HepG2 (cell line): ENCODE data around the gene STK10. TPM values are rescaled to one million over a fixed set of nuclear protein-coding genes. Genes with fewer than 3 reads are reported as not detected.

Experiments used
- CHD4 ChIP-seq: fragments of 200-600 bp; sonication (generic); IDR thresholded peaks from 2 replicates; pipeline ENCODE4 v1.7.0; 2017; ENCODE audit warnings: mild to moderate bottlenecking, low read length, borderline replicate concordance
- DNMT1 ChIP-seq: sonication (generic); formaldehyde crosslinking; IDR thresholded peaks from 2 replicates; pipeline ENCODE4 v1.5.1; 2020; ENCODE audit warnings: mild to moderate bottlenecking, missing genetic modification reagents
- E2F5 ChIP-seq: sonication (generic); formaldehyde crosslinking; conservative IDR thresholded peaks from 2 replicates; pipeline ENCODE4 v1.4.0; 2020; ENCODE audit warnings: missing genetic modification reagents
- FOXM1 ChIP-seq: sonication (generic); formaldehyde crosslinking; IDR thresholded peaks from 2 replicates; pipeline ENCODE4 v1.5.0; 2020; ENCODE audit warnings: missing genetic modification reagents
- HBP1 ChIP-seq: IDR thresholded peaks from 2 replicates; pipeline ENCODE4 v1.6.1; 2016; ENCODE audit warnings: low read depth, control low read depth
- MAFK ChIP-seq, 2 experiments: IDR thresholded peaks in 1 of 2; conservative IDR thresholded peaks in 1 of 2; 2 replicates each; pipeline ENCODE4 v1.6.1; 2011; ENCODE audit warnings: improper control_type of control experiment in 2 of 2, low read length in 2 of 2
- MBNL3 ChIP-seq: fragments of 250-450 bp; sonication (Bioruptor Pico); conservative IDR thresholded peaks from 2 replicates; pipeline ENCODE4 v1.8.0; 2022; ENCODE audit warnings: mild to moderate bottlenecking, inconsistent platforms
- MTERF4 ChIP-seq: sonication (generic); formaldehyde crosslinking; IDR thresholded peaks from 2 replicates; pipeline ENCODE4 v1.8.0; 2023; ENCODE audit warnings: mild to moderate bottlenecking, missing genetic modification reagents
- NKX3-1 ChIP-seq: sonication (generic); formaldehyde crosslinking; IDR thresholded peaks from 2 replicates; pipeline ENCODE4 v1.5.0; 2020; ENCODE audit warnings: missing genetic modification reagents
- NPAS2 ChIP-seq: sonication (generic); formaldehyde crosslinking; IDR thresholded peaks from 2 replicates; pipeline ENCODE4 v1.8.0; 2022; ENCODE audit warnings: mild to moderate bottlenecking, missing genetic modification reagents, borderline replicate concordance
- RAD51 ChIP-seq: fragments of 450-650 bp; IDR thresholded peaks from 2 replicates; pipeline ENCODE4 v1.6.1; 2016; ENCODE audit warnings: borderline replicate concordance
- SSRP1 ChIP-seq: IDR thresholded peaks from 2 replicates; pipeline ENCODE4 v1.6.1; 2016; ENCODE audit warnings: control low read depth
- THAP8 ChIP-seq: sonication (generic); formaldehyde crosslinking; IDR thresholded peaks from 2 replicates; pipeline ENCODE4 v1.5.1; 2020; ENCODE audit warnings: missing genetic modification reagents, mild to moderate bottlenecking, borderline replicate concordance
- ZBTB7A ChIP-seq: sonication (generic); formaldehyde crosslinking; IDR thresholded peaks from 2 replicates; pipeline ENCODE4 v1.8.0; 2022; ENCODE audit warnings: mild to moderate bottlenecking, missing genetic modification reagents
- ZFAT ChIP-seq: sonication (generic); formaldehyde crosslinking; conservative IDR thresholded peaks from 2 replicates; pipeline ENCODE4 v1.8.1; 2023; ENCODE audit warnings: missing genetic modification reagents, inconsistent platforms
- ZNF543 ChIP-seq: sonication (generic); formaldehyde crosslinking; IDR thresholded peaks from 2 replicates; pipeline ENCODE4 v1.4.0; 2020; ENCODE audit warnings: mild to moderate bottlenecking, missing genetic modification reagents
- ZNF577 ChIP-seq: sonication (generic); formaldehyde crosslinking; IDR thresholded peaks from 2 replicates; pipeline ENCODE4 v1.4.0; 2020; ENCODE audit warnings: mild to moderate bottlenecking, low read depth, missing genetic modification reagents, borderline replicate concordance
- ZNF605 ChIP-seq: sonication (generic); formaldehyde crosslinking; IDR thresholded peaks from 2 replicates; pipeline ENCODE4 v1.8.0; 2022; ENCODE audit warnings: mild to moderate bottlenecking, missing genetic modification reagents
- ZSCAN29 ChIP-seq: sonication (generic); formaldehyde crosslinking; conservative IDR thresholded peaks from 2 replicates; pipeline ENCODE4 v1.4.0; 2020; ENCODE audit warnings: mild to moderate bottlenecking, missing genetic modification reagents
- polyA plus RNA-seq, 8 experiments: library from polyadenylated mRNA; depleted of rRNA in 3 of 8; stranded (reverse) in 7 of 8; unstranded in 1 of 8; fragments of >200 nt; fragmentation: Illumina TruSeq in 4 of 8; extraction: Trizol in 4 of 8; gene quantifications; 2 replicates each; pipeline versions ENCODE4 v1.2.1 to v1.2.3, GENCODE V29; 2011 to 2016; ENCODE audit warnings: low read depth in 4 of 8, missing spikeins in 1 of 8, mixed read lengths in 1 of 8; ENCODE audit not compliant: insufficient read depth in 1 of 8
- total RNA-seq, 5 experiments: library from RNA; depleted of rRNA; stranded (reverse); fragments of >200 nt; fragmentation: Illumina TruSeq; extraction: Trizol; gene quantifications; 2 replicates each; pipeline ENCODE4 v1.2.3, GENCODE V29; 2016; ENCODE audit warnings: low read depth in 1 of 5
- TF ChIP-seq, protein P1 (sequence below): sonication (generic); formaldehyde crosslinking; IDR thresholded peaks from 2 replicates; pipeline ENCODE4 v1.8.0; 2022; ENCODE audit warnings: mild to moderate bottlenecking, missing genetic modification reagents
- TF ChIP-seq, protein P2 (sequence below): sonication (generic); formaldehyde crosslinking; IDR thresholded peaks from 2 replicates; pipeline ENCODE4 v1.5.1; 2020; ENCODE audit warnings: missing genetic modification reagents, mild to moderate bottlenecking, borderline replicate concordance

Gene STK10
- total and polyA plus RNA-seq, 2 of the 13 experiments (the other 11 are each of a cell fraction or from before 2014, with no cell fraction given) = 7.0 to 7.2 TPM

DNA sequence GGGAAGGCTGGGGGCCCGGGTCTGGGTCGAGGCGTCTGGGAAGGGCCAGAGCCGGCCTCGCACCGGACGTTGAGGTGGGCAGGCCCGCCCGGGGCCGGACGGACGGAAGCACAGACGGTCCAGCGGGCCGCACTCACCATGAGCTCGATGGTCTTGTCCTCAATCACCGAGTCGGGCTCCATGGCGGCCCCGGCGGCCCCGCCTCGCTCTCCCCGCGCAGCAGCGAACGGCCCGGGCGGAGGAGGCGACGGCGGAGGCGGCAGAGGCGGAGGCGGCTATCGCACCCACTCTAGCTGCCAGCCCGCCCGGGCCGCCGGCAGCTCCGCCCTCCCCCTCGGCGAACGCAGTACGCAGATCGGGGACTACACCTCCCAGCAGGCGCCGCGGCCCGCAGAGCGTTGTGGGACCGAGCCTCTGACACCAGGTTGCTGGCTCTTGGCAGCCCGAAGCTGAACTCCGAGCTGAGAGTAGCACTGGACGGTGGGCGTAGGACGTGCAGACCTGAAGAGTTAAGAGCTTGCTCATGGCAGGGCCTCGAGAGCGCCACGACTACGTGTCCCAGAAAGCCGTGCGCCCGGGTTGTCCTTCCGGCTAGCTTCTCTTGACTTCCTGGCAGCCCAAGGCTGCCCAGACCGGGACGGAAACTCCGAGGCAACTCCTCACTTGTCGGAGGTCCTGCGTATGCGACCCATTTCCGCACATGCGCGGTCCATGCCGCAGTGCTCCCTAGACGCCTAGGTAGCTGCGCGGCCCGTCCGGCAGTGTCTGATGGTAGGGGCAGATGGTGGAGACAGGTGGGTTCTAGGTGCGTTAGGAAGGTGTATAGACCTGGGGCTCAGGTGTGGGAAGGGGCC is 181.5 kb downstream of the STK10 start, which contains the start of gene FBXW11 (continued):
- TF ChIP-seq MBNL3 (CRISPR knock-in tag) (no peak), MAFK (conservative IDR thresholded peaks at IDR 0.05 in 1 of 2, IDR thresholded peaks at IDR 0.05 in 1 of 2; ENCODE audit: low read length in 2 of 2) (no peak), ZFAT (no peak), ZNF577 (CRISPR knock-in tag) (no peak), MTERF4 (CRISPR knock-in tag) (no peak), ZNF605 (CRISPR knock-in tag) (peak; percentile 85), ZBTB7A (CRISPR knock-in tag) (0 out of 2 replicates have a peak, but pooled peaks have one; percentile 2), ZNF543 (CRISPR knock-in tag) (peak; percentile 22; the same call in 1 of the 2 replicates), FOXM1 (CRISPR knock-in tag) (no peak), RAD51 (no peak), HBP1 (CRISPR knock-in tag) (0 out of 2 replicates have a peak, but pooled peaks have one; percentile 27), SSRP1 (no peak), ZSCAN29 (peak; percentile 76; the same call in 1 of the 2 replicates), E2F5 (CRISPR knock-in tag) (no peak), DNMT1 (CRISPR knock-in tag) (0 out of 2 replicates have a peak, but pooled peaks have one; percentile 58), THAP8 (CRISPR knock-in tag) (peak; percentile 55; the same call in 1 of the 2 replicates), NKX3-1 (0 out of 2 replicates have a peak, but pooled peaks have one; percentile 9), NPAS2 (CRISPR knock-in tag) (no peak), CHD4 (no peak)
- TF ChIP-seq, protein P1, sequence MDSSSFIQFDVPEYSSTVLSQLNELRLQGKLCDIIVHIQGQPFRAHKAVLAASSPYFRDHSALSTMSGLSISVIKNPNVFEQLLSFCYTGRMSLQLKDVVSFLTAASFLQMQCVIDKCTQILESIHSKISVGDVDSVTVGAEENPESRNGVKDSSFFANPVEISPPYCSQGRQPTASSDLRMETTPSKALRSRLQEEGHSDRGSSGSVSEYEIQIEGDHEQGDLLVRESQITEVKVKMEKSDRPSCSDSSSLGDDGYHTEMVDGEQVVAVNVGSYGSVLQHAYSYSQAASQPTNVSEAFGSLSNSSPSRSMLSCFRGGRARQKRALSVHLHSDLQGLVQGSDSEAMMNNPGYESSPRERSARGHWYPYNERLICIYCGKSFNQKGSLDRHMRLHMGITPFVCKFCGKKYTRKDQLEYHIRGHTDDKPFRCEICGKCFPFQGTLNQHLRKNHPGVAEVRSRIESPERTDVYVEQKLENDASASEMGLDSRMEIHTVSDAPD (CRISPR knock-in tag) = 0 out of 2 replicates have a peak, but pooled peaks have one; percentile 28
- TF ChIP-seq, protein P2, sequence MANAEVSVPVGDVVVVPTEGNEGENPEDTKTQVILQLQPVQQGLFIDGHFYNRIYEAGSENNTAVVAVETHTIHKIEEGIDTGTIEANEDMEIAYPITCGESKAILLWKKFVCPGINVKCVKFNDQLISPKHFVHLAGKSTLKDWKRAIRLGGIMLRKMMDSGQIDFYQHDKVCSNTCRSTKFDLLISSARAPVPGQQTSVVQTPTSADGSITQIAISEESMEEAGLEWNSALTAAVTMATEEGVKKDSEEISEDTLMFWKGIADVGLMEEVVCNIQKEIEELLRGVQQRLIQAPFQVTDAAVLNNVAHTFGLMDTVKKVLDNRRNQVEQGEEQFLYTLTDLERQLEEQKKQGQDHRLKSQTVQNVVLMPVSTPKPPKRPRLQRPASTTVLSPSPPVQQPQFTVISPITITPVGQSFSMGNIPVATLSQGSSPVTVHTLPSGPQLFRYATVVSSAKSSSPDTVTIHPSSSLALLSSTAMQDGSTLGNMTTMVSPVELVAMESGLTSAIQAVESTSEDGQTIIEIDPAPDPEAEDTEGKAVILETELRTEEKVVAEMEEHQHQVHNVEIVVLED (CRISPR knock-in tag) = peak; percentile 89; the same call in 1 of the 2 replicates
